Prostate gland (tissue), 2 donors: ENCODE results near the gene CNTN4.

Experiments
- CTCF ChIP-seq, 4 experiments: fragments of 200-600 bp in 2 of 4; fragments of 450-650 bp in 2 of 4; sonication (generic) in 2 of 4; IDR thresholded peaks; 1 replicate in 3 of 4; 2 replicates in 1 of 4; pipeline ENCODE4 v1.5.1; 2016 to 2019; ENCODE audit warnings: antibody characterized with exemption in 4 of 4, mild to moderate bottlenecking in 2 of 4, moderate library complexity in 2 of 4
- POLR2A ChIP-seq: fragments of 450-650 bp; IDR thresholded peaks from one replicate; pipeline ENCODE4 v1.6.1; 2016; ENCODE audit warnings: antibody characterized with exemption, mild to moderate bottlenecking
- POLR2AphosphoS5 ChIP-seq: sonication (generic); formaldehyde crosslinking; IDR thresholded peaks from one replicate; pipeline ENCODE4 v1.6.1; 2017; ENCODE audit warnings: antibody characterized with exemption

- TF ChIP-seq POLR2A (no peak), CTCF (IDR thresholded peaks at IDR 0.05) (no peak), POLR2AphosphoS5 (no peak)
Observed at GRCh38 chr3:2771741-2772140, 673.1 kb downstream of the CNTN4 start.
